GM10248 (cell line): ENCODE measurements around the gene ZNF625.
A peak's percentile ranks its signal among the peaks of the same experiment; 100 is the strongest.

Source experiments
- CTCF ChIA-PET: fragments of 300-600 bp; sonication (Branson Sonifier 250); formaldehyde crosslinking; extraction: SDS; loops from one replicate; lab custom pipeline; 2021; ENCODE audit warnings: antibody characterized with exemption; lab: Yijun Ruan, JAX
- POLR2A ChIA-PET: fragments of 350-650 bp; sonication (Branson Sonifier 250); formaldehyde crosslinking; extraction: SDS; loops from one replicate; lab custom pipeline; 2020; ENCODE audit warnings: antibody characterized with exemption; lab: Yijun Ruan, JAX
- DNase-seq: peaks from one replicate; pipeline ENCODE4 v3.0.0; 2012; ENCODE audit errors: extremely low spot score
- CTCF ChIP-seq: IDR thresholded peaks from 2 replicates; pipeline ENCODE4 v1.5.1; 2012; ENCODE audit warnings: mild to moderate bottlenecking, low read depth; ENCODE audit errors: extremely low read depth, missing control alignments, control extremely low read depth

The ZNF625 gene

DNA sequence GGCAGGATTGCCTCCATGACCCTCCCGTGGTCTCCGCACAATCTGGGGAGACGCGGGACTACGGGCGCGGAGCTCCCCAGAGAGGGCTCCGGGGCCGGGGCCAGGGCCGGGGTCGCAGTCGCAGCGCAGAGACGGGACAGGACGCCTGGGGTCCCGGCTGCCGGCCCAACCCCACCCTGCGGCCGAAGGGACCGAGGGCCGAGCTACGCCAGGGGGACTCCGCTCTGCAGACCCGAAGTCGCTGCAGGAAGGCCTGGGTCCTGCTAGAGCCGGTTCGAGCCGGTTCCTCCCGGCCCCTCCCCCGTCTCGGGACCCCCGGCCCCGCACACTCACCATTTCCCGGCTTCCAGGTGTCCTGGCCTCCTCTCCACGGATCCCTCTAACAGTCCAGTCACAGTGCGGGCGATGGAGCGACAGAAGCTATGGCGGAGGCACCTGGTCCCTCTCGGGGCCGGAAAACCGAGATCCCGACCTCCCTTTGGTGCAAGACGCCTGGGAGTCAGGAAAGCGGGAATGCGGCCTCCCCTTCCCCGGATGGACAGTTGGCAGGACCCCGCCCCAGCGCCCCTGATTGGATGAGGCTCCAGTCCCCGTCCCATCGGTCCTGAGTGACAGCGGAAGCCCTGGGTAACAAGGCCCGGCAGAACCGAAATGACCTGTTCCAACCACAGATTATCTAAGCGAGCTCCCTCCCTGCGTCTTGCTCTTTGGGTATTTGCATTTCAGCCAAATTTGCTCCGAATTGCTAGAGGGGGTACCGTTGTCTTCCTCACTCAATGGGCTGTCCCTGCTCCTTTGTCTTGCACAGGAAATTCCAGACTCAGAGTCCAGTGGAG lies at the start of gene ZNF625:
TSS of gene ZNF625 (minus strand) at position 512 of the 836 bp plus-strand sequence. CDS start at position 336, 176 bp downstream.
- peak; percentile 85 for DNase-seq
- TF ChIP-seq CTCF, result no peak
- ChIA-PET POLR2A (interaction anchor here (0.5 kb wide), 1 partner anchor 13 kb away, joined by 4 read pairs; no protein-coding TSS in a partner anchor), CTCF (interaction anchor here (1.0 to 1.8 kb wide), 6 partner anchors 15 to 233 kb away, joined by 3 to 9 read pairs (median 6); partner anchors contain the start of gene ZNF20)

GRCh38 chr19:12205296-12205695 lies 48.8 kb upstream of the ZNF625 start:
- ChIA-PET POLR2A (no interaction called here), CTCF (no interaction called here)
- TF ChIP-seq CTCF, result no peak
- no peak for DNase-seq

- DNase-seq, result no peak
- ChIA-PET POLR2A (no interaction called here), CTCF (interaction anchor here (0.8 to 1.9 kb wide), 3 partner anchors 9 to 111 kb away, joined by 3 to 4 read pairs (median 4); no protein-coding TSS in a partner anchor)
These were observed 45.7 kb upstream of the ZNF625 start for GRCh38 chr19:12202250-12202649.

GRCh38 chr19:12199757-12200419 lies 43.4 kb upstream of the ZNF625 start:
- ChIA-PET CTCF (no interaction called here), POLR2A (no interaction called here)
- no peak for TF ChIP-seq CTCF
- DNase-seq, result no peak

More at GRCh38 chr19:12202250-12202649, 45.7 kb upstream of the ZNF625 start:
- TF ChIP-seq CTCF, result no peak

- ChIA-PET CTCF (no interaction called here), POLR2A (no interaction called here)
- no peak for TF ChIP-seq CTCF
- DNase-seq, result no peak
These were observed 41.6 kb upstream of the ZNF625 start for GRCh38 chr19:12198136-12198535.
